ENCODE results near the gene SUMF1.
"Not testable (repeated sequence)": the region's sequence is repeated elsewhere in the genome, so short reads cannot be mapped to it uniquely, and the experiment has no call there.

The SUMF1 gene

GRCh38 chr3:4458961-4459360 is 8.1 kb downstream of the SUMF1 start:
- no peak for DNase-seq

- not testable (repeated sequence) for DNase-seq
Measured at GRCh38 chr3:4456780-4457179, 10.3 kb downstream of the SUMF1 start.

GRCh38 chr3:4454142-4454541 is 12.9 kb downstream of the SUMF1 start:
- DNase-seq = no peak

GRCh38 chr3:4449043-4449805 is 17.8 kb downstream of the SUMF1 start:
- DNase-seq = no peak

- no peak for DNase-seq
Measured at GRCh38 chr3:4448187-4448586, 18.9 kb downstream of the SUMF1 start.

- no peak for DNase-seq
Measured at GRCh38 chr3:4447295-4447999, 19.6 kb downstream of the SUMF1 start.

GRCh38 chr3:4440951-4441350 is 26.1 kb downstream of the SUMF1 start:
- no peak for DNase-seq

GRCh38 chr3:4438296-4438695 is 28.8 kb downstream of the SUMF1 start:
- DNase-seq = no peak

GRCh38 chr3:4432259-4432658 is 34.8 kb downstream of the SUMF1 start:
- no peak for DNase-seq

- no peak for DNase-seq
Measured at GRCh38 chr3:4429648-4430350, 37.3 kb downstream of the SUMF1 start.

- no peak for DNase-seq
Measured at GRCh38 chr3:4426782-4427344, 40.2 kb downstream of the SUMF1 start.

- no peak for DNase-seq
Measured at GRCh38 chr3:4426261-4426781, 40.7 kb downstream of the SUMF1 start.

- DNase-seq = no peak
Measured at GRCh38 chr3:4425707-4426106, 41.4 kb downstream of the SUMF1 start.

- no peak for DNase-seq
Measured at GRCh38 chr3:4425055-4425454, 42.0 kb downstream of the SUMF1 start.

GRCh38 chr3:4421121-4421520 is 45.9 kb downstream of the SUMF1 start:
- DNase-seq = no peak

- no peak for DNase-seq
Measured at GRCh38 chr3:4419920-4420319, 47.1 kb downstream of the SUMF1 start.

GRCh38 chr3:4419386-4419785 is 47.7 kb downstream of the SUMF1 start:
- DNase-seq = no peak

GRCh38 chr3:4418156-4418555 is 48.9 kb downstream of the SUMF1 start:
- no peak for DNase-seq

- no peak for DNase-seq
Measured at GRCh38 chr3:4417449-4417848, 49.6 kb downstream of the SUMF1 start.

- DNase-seq = no peak
Measured at GRCh38 chr3:4416961-4417360, 50.1 kb downstream of the SUMF1 start.

- no peak for DNase-seq
Measured at GRCh38 chr3:4416427-4416945, 50.6 kb downstream of the SUMF1 start.

- no peak for DNase-seq
Measured at GRCh38 chr3:4413467-4413866, 53.6 kb downstream of the SUMF1 start.

- DNase-seq = no peak
Measured at GRCh38 chr3:4411833-4412232, 55.2 kb downstream of the SUMF1 start.
